ENCODE measurements around the gene CCDC88C. TPM values are rescaled to one million over a fixed set of nuclear protein-coding genes. Genes with fewer than 3 reads are reported as not detected.

The CCDC88C gene
- total RNA-seq, 1 donor = 0.36 TPM

- Histone ChIP-seq H3K36me3 (ENCODE audit: insufficient read depth, low read length) (no peaks in the 10 kb centered on the region), H3K9me3 (ENCODE audit: low read depth, low read length) (no peaks in the 10 kb centered on the region), H3K4me3 (ENCODE audit: insufficient read depth, low read length) (no peak overlapping the region), H3K4me2 (ENCODE audit: insufficient read depth, low read length) (no peak overlapping the region), H3K79me2 (ENCODE audit: insufficient read depth, low read length) (no peaks in the 10 kb centered on the region), H4K20me1 (ENCODE audit: insufficient read depth, low read length) (no peaks in the 10 kb centered on the region), H2AFZ (ENCODE audit: low read length) (no peak overlapping the region), H3K27me3 (ENCODE audit: insufficient read depth, low read length) (no peaks in the 10 kb centered on the region), H3K4me1 (ENCODE audit: insufficient read depth, low read length) (peaks cover 5% of the 10 kb centered on the region), H3K27ac (ENCODE audit: low read depth, low read length) (no peak overlapping the region)
- no peak for TF ChIP-seq CTCF (IDR thresholded peaks at IDR 0.05; ENCODE audit: extremely low read depth, low read depth, low read length)
- no peak for DNase-seq (ENCODE audit: insufficient read length, low spot score, missing footprints)
Measured at GRCh38 chr14:91272341-91273272, 145.0 kb downstream of the CCDC88C start.

GRCh38 chr14:91271639-91272038, 146.0 kb downstream of the CCDC88C start:
- no peak for TF ChIP-seq CTCF (IDR thresholded peaks at IDR 0.05; ENCODE audit: extremely low read depth, low read depth, low read length)
- Histone ChIP-seq H3K4me3 (ENCODE audit: insufficient read depth, low read length) (no peak overlapping the region), H3K9me3 (ENCODE audit: low read depth, low read length) (no peaks in the 10 kb centered on the region), H2AFZ (ENCODE audit: low read length) (no peak overlapping the region), H3K27ac (ENCODE audit: low read depth, low read length) (no peak overlapping the region), H4K20me1 (ENCODE audit: insufficient read depth, low read length) (no peaks in the 10 kb centered on the region), H3K36me3 (ENCODE audit: insufficient read depth, low read length) (no peaks in the 10 kb centered on the region), H3K4me2 (ENCODE audit: insufficient read depth, low read length) (no peak overlapping the region), H3K4me1 (ENCODE audit: insufficient read depth, low read length) (peaks cover 5% of the 10 kb centered on the region), H3K79me2 (ENCODE audit: insufficient read depth, low read length) (no peaks in the 10 kb centered on the region), H3K27me3 (ENCODE audit: insufficient read depth, low read length) (no peaks in the 10 kb centered on the region)
- DNase-seq (ENCODE audit: insufficient read length, low spot score, missing footprints) = no peak

- Histone ChIP-seq H3K4me3 (ENCODE audit: insufficient read depth, low read length) (no peak overlapping the region), H3K27me3 (ENCODE audit: insufficient read depth, low read length) (no peaks in the 10 kb centered on the region), H4K20me1 (ENCODE audit: insufficient read depth, low read length) (no peaks in the 10 kb centered on the region), H3K9me3 (ENCODE audit: low read depth, low read length) (no peaks in the 10 kb centered on the region), H3K4me2 (ENCODE audit: insufficient read depth, low read length) (no peak overlapping the region), H3K27ac (ENCODE audit: low read depth, low read length) (no peak overlapping the region), H2AFZ (ENCODE audit: low read length) (no peak overlapping the region), H3K79me2 (ENCODE audit: insufficient read depth, low read length) (no peaks in the 10 kb centered on the region), H3K4me1 (ENCODE audit: insufficient read depth, low read length) (peaks cover 5% of the 10 kb centered on the region), H3K36me3 (ENCODE audit: insufficient read depth, low read length) (no peaks in the 10 kb centered on the region)
- TF ChIP-seq CTCF (IDR thresholded peaks at IDR 0.05; ENCODE audit: extremely low read depth, low read depth, low read length) = no peak
- no peak for DNase-seq (ENCODE audit: insufficient read length, low spot score, missing footprints)
Measured at GRCh38 chr14:91270619-91271018, 147.0 kb downstream of the CCDC88C start.

GRCh38 chr14:91270188-91270587, 147.4 kb downstream of the CCDC88C start:
- no peak overlapping the region for H3K4me2 ChIP-seq (ENCODE audit: insufficient read depth, low read length)
- H4K20me1 ChIP-seq (ENCODE audit: insufficient read depth, low read length) = no peaks in the 10 kb centered on the region
- no peak overlapping the region for H3K4me3 ChIP-seq (ENCODE audit: insufficient read depth, low read length)
- no peaks in the 10 kb centered on the region for H3K36me3 ChIP-seq (ENCODE audit: insufficient read depth, low read length)
- H3K27ac ChIP-seq (ENCODE audit: low read depth, low read length) = no peak overlapping the region
- H3K9me3 ChIP-seq (ENCODE audit: low read depth, low read length) = no peaks in the 10 kb centered on the region
- no peak for DNase-seq (ENCODE audit: insufficient read length, low spot score, missing footprints)
- no peaks in the 10 kb centered on the region for H3K27me3 ChIP-seq (ENCODE audit: insufficient read depth, low read length)
- TF ChIP-seq CTCF (IDR thresholded peaks at IDR 0.05; ENCODE audit: extremely low read depth, low read depth, low read length) = no peak
- H2AFZ ChIP-seq (ENCODE audit: low read length) = no peak overlapping the region
- H3K4me1 ChIP-seq (ENCODE audit: insufficient read depth, low read length) = peaks cover 5% of the 10 kb centered on the region
- no peaks in the 10 kb centered on the region for H3K79me2 ChIP-seq (ENCODE audit: insufficient read depth, low read length)

Data from osteoblast (primary cell).